Heart right ventricle (tissue), 16 donors: ENCODE measurements around the gene ERGIC1. TPM values are rescaled to one million over a fixed set of nuclear protein-coding genes. Genes with fewer than 3 reads are reported as not detected.
"Not testable (repeated sequence)": the region's sequence is repeated elsewhere in the genome, so short reads cannot be mapped to it uniquely, and the experiment has no call there.

ENCODE experiments used
- ATAC-seq, 8 donors: fragments of 200-7000 bp; cut with Tn5 transposase; one replicate each; pipeline ENCODE4 v1.9.1; 2020; ENCODE audit warnings: mild to moderate bottlenecking in 8 of 8, moderate library complexity in 8 of 8, moderate number of reproducible peaks in 1 of 8
- DNase-seq, 2 donors: peaks; one replicate each; pipeline ENCODE4 v3.0.0-alpha.2; 2020
- H3K27ac ChIP-seq, 10 donors: fragments of 200-600 bp; sonication (generic) in 2 of 10; one replicate each; pipeline versions ENCODE4 v1.5.0 to v1.8.0; 2020 to 2022; ENCODE audit warnings: mild to moderate bottlenecking in 3 of 10
- H3K27me3 ChIP-seq, 7 donors: fragments of 200-600 bp; one replicate each; pipeline ENCODE4 v1.8.0; 2021 to 2022; ENCODE audit warnings: mild to moderate bottlenecking in 2 of 7
- H3K36me3 ChIP-seq, 9 donors: fragments of 200-600 bp; sonication (generic) in 1 of 9; one replicate each; pipeline versions ENCODE4 v1.5.0 to v1.8.0; 2020 to 2022; ENCODE audit warnings: mild to moderate bottlenecking in 2 of 9
- H3K4me1 ChIP-seq, 9 donors: fragments of 200-600 bp; sonication (generic) in 1 of 9; one replicate each; pipeline versions ENCODE4 v1.5.0 to v1.8.0; 2020 to 2022; ENCODE audit warnings: mild to moderate bottlenecking in 4 of 9
- H3K4me3 ChIP-seq, 10 donors: fragments of 200-600 bp; sonication (generic) in 2 of 10; one replicate each; pipeline versions ENCODE4 v1.5.0 to v1.8.0; 2020 to 2022; ENCODE audit warnings: mild to moderate bottlenecking in 7 of 10, moderate library complexity in 2 of 10
- H3K9me3 ChIP-seq, 11 donors: fragments of 200-600 bp in 10 of 11; sonication (generic) in 2 of 11; one replicate each; pipeline versions ENCODE4 v1.5.0 to v1.8.0; 2013 to 2022; ENCODE audit warnings: mild to moderate bottlenecking in 2 of 11, control low read depth in 1 of 11, moderate library complexity in 1 of 11
- WGBS, 2 donors: extraction: QIAGEN DNeasy Blood & Tissue Kit; methylation state at CpG; one replicate each; pipeline ENCODE4 v1.1.7; 2013; ENCODE audit warnings: inconsistent platforms in 1 of 2; 5-methylcytosine and 5-hydroxymethylcytosine counted together
- intact Hi-C, 10 donors: fragments of 100-400 bp; cut with DNase I; formaldehyde crosslinking; loops; one replicate each; pipeline versions ENCODE4 v1.11.1 to v1.14.2; 2022
- polyA plus RNA-seq, 2 donors: library from polyadenylated mRNA; stranded (reverse); fragments of 200-250 nt; gene quantifications; one replicate each; pipeline ENCODE4 v1.2.3, GENCODE V29; 2013
- total RNA-seq, 10 donors: library from RNA; stranded (reverse); fragmentation: NEBNext Ultra II Directional in 3 of 10; extraction: Animal tissue kit (Norgen Biotek cat#: 25700) in 3 of 10; gene quantifications; one replicate each; pipeline versions ENCODE4 v1.2.1 to v1.2.4, GENCODE V29; 2021 to 2023
- TF ChIP-seq, protein P1 (sequence below), 9 donors: fragments of 200-600 bp; sonication (generic) in 2 of 9; IDR thresholded peaks; one replicate each; pipeline versions ENCODE4 v1.5.0 to v1.8.0; 2021 to 2022; ENCODE audit warnings: antibody characterized with exemption in 9 of 9, mild to moderate bottlenecking in 5 of 9, moderate library complexity in 1 of 9
- donor health status: Arrhythmogenic right ventricular cardiomyopathy.
- donor health status: ischemic (EF 13 %, LVEDD 7.1; RV severe dilation, severe dysfunction).
- donor health status: healthy with polysubstance abuse.
- donor health status: DM: no; HTN: yes; CAD: no.
- donor health status: DM: no; HTN: no; CAD: no.
- donor health status: ischemic (EF 25% LVEDD 6.9; RV normal size, moderate dysfunction).
- donor health status: ischemic (EF 25% LVEDD 5.7; RV mildly dilated, moderate dysfunction).
- donor health status: healthy.
- donor health status: DM: yes; HTN: yes; CAD: no.
- donor health status: Ischemic cardiomyopathy.
- donor health status: ischemic (EF 35%, LVEDD 5.7; RV mildly dilated, moderate dysfunction).
- donor health status: nonischemic (EF 11% LVEDD 7.7; RV severe dilation, severe dysfunction).
- donor health status: DM: yes; HTN: yes; CAD: no.
- donor health status: PGD.
- donor health status: ischemic (EF 29% LVEDD 5.4; RV normal size, mild dysfunction).
- donor health status: nonischemic (EF 23%, LVEDD 6.1; RV moderate dilation, normal function).

Gene ERGIC1
- total and polyA plus RNA-seq, 12 donors: 48.0 to 91.9 (median 72.5) TPM

DNA sequence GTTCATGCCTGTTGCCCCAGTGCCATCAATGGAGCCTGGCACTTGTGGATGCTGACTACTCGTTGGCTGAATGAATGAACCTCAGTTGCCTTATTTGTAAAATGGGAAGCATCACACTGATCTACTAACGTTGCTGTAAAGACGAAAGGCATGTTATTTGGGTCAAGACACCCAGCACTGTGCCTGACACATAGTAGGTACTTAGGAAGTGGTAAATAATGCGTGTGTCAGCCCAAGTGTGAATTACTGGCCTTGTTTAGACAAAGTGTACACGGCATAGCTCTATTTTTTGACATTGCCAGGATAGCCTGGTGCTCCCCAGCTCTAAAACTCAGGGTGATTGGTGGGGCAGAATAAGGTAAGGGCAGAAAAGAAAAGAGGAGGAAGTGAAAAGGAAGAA is 27.4 kb downstream of the ERGIC1 start:
- DNase-seq: no peak

DNA sequence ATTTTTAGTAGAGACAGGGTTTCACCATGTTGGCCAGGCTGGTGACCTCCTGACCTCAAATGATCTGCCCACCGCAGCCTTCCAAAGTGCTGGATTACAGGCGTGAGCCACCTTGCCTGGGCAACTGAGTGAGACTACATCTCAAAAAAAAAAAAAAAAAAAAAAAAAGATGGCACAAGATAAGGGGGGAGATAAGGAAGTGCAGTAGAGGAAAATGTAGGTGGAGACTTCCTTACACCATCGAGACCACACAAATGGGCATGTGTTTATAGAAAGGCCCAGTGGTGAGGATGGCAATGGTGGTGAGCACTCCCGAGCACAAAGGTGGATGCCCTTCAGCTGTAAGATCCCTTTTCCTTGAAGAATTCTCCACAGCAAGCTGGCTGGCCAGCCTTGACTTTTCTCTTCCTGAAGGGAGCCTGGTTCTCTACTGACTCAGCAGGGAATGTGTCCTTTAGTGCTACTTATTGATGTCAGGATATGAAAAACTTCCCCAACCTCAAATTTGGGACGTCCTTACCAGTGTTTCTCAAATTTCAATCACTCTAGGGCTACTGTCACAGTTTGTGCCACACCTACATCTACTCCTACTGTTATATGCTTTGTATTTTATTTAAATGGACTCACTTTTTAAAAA is 28.2 kb downstream of the ERGIC1 start:
- intact Hi-C loops: loop anchor here in 4 of 10 donors (5.0 to 10.0 kb wide), 5 partner anchors 35 to 145 kb away; partner anchors contain the start of gene DUSP1 (in 2 of the 4)
- 71 to 73% methylated on average over 5 of the region's 5 CpGs for WGBS, 2 donors

More for the DNA sequence above, 27.4 kb downstream of the ERGIC1 start:
- no peaks in the 10 kb centered on the region for H3K27me3 ChIP-seq
- WGBS, 2 donors: 49 to 57% methylated on average over 5 of the region's 5 CpGs
- no peak for ATAC-seq
- peak overlapping the region in 3 of 10 donors; percentile 26 to 39 (median 29) for H3K4me3 ChIP-seq
- peaks cover 0 to 3% (median 0%) of the 10 kb centered on the region in 9 donors for H3K36me3 ChIP-seq
- H3K4me1 ChIP-seq: peaks cover 39 to 82% (median 64%) of the 10 kb centered on the region in 9 donors
- peak overlapping the region; percentile 86 to 97 (median 92) for H3K27ac ChIP-seq
- TF ChIP-seq, protein P1, sequence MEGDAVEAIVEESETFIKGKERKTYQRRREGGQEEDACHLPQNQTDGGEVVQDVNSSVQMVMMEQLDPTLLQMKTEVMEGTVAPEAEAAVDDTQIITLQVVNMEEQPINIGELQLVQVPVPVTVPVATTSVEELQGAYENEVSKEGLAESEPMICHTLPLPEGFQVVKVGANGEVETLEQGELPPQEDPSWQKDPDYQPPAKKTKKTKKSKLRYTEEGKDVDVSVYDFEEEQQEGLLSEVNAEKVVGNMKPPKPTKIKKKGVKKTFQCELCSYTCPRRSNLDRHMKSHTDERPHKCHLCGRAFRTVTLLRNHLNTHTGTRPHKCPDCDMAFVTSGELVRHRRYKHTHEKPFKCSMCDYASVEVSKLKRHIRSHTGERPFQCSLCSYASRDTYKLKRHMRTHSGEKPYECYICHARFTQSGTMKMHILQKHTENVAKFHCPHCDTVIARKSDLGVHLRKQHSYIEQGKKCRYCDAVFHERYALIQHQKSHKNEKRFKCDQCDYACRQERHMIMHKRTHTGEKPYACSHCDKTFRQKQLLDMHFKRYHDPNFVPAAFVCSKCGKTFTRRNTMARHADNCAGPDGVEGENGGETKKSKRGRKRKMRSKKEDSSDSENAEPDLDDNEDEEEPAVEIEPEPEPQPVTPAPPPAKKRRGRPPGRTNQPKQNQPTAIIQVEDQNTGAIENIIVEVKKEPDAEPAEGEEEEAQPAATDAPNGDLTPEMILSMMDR (IDR thresholded peaks at IDR 0.05): no peak
- no peaks in the 10 kb centered on the region for H3K9me3 ChIP-seq
- intact Hi-C loops: loop anchor here in 6 of 10 donors (2.0 to 10.0 kb wide), 7 partner anchors 31 to 144 kb away; partner anchors contain the start of gene DUSP1 (in 3 of the 6)

DNA sequence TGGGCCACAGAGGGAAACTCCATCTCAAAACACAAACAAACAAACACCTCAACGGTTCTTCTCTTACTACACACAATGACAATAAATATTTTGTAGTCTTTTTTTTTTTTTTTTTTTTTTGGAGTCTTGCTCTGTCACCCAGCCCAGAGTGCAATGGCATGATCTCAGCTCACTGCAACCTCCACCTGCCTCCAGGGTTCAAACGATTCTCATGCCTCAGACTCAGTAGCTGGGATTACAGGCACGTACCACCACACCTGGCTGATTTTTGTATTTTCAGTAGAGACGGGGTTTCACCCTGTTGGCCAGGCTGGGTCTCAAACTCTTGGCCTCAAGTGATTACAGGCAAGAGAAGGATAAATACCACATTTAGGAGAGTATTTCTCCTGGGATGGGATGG is 30.1 kb downstream of the ERGIC1 start:
- 79 to 88% methylated on average over 4 of the region's 4 CpGs for WGBS, 2 donors
- H3K27ac ChIP-seq: peak overlapping the region in 1 of 10 donors; percentile 9
- not testable (repeated sequence) for H3K27me3 ChIP-seq, H3K9me3 ChIP-seq, DNase-seq, H3K36me3 ChIP-seq, H3K4me3 ChIP-seq, ATAC-seq
- intact Hi-C loops: loop anchor here in 4 of 10 donors (5.0 to 10.0 kb wide), 5 partner anchors 33 to 147 kb away; partner anchors contain the start of gene DUSP1 (in 2 of the 4)
- peaks cover 43 to 89% (median 74%) of the 10 kb centered on the region in 9 donors for H3K4me1 ChIP-seq

More for the DNA sequence above, 28.2 kb downstream of the ERGIC1 start:
- DNase-seq: no peak
- no peak for ATAC-seq
- Histone ChIP-seq H3K36me3 (peaks cover 0 to 3% (median 0%) of the 10 kb centered on the region in 9 donors), H3K4me1 (peaks cover 44 to 87% (median 71%) of the 10 kb centered on the region in 9 donors), H3K27ac (peak overlapping the region; percentile 86 to 97 (median 92)), H3K4me3 (no peak overlapping the region), H3K27me3 (no peaks in the 10 kb centered on the region), H3K9me3 (no peaks in the 10 kb centered on the region)
- TF ChIP-seq, protein P1 (IDR thresholded peaks at IDR 0.05): no peak

DNA sequence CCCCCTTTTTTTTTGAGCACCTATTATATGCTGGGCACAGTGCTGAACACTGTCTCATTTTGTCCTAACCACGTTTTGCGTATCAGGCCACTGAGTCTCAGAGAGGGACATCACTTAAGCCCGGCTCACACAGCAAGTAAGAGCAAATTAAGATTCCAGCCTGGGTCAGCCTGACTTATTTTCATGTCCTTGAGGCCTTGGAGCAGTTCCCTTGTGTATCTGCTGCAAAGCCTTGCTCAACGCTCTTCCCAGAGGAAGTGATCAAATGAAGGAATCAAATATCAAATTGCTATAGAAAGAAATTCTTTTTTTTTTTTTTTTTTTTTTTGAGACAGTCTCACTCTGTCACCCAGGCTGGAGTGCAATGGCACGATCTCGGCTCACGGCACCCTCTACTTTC is 30.7 kb downstream of the ERGIC1 start:
- intact Hi-C loops: loop anchor here in 5 of 10 donors (5.0 to 10.0 kb wide), 5 partner anchors 33 to 147 kb away; partner anchors contain the start of gene DUSP1 (in 3 of the 5)
- Histone ChIP-seq H3K27me3 (no peaks in the 10 kb centered on the region), H3K4me1 (peaks cover 43 to 89% (median 74%) of the 10 kb centered on the region in 9 donors), H3K9me3 (no peaks in the 10 kb centered on the region), H3K4me3 (no peak overlapping the region), H3K27ac (peak overlapping the region in 2 of 10 donors; percentile 9 to 18), H3K36me3 (peaks cover 0 to 3% (median 0%) of the 10 kb centered on the region in 9 donors)
- ATAC-seq (no peak), DNase-seq (no peak)
- 79 to 90% methylated on average over 7 of the region's 7 CpGs for WGBS, 2 donors
- TF ChIP-seq, protein P1 (IDR thresholded peaks at IDR 0.05): no peak
